IPS-15b (cell line): Measurements from ENCODE around the gene GRAMD1A.
A peak's percentile ranks its signal among the peaks of the same experiment; 100 is the strongest.

Experiments
- H3K27me3 ChIP-seq: one replicate; pipeline ENCODE4 v1.6.1; 2013; ENCODE audit warnings: low read length; ENCODE audit not compliant: control insufficient read depth, insufficient read depth
- H3K36me3 ChIP-seq: one replicate; pipeline ENCODE4 v1.6.1; 2013; ENCODE audit warnings: low read length; ENCODE audit not compliant: control insufficient read depth, insufficient read depth
- H3K4me1 ChIP-seq: one replicate; pipeline ENCODE4 v1.6.1; 2013; ENCODE audit warnings: mild to moderate bottlenecking, low read length; ENCODE audit not compliant: control insufficient read depth, insufficient read depth
- H3K4me3 ChIP-seq: one replicate; pipeline ENCODE4 v1.5.1; 2013; ENCODE audit warnings: low read depth, low read length
- H3K9ac ChIP-seq: one replicate; pipeline ENCODE4 v1.6.1; 2013; ENCODE audit warnings: low read depth, mild to moderate bottlenecking, low read length
- H3K9me3 ChIP-seq: one replicate; pipeline ENCODE4 v1.6.1; 2013; ENCODE audit warnings: mild to moderate bottlenecking, low read length; ENCODE audit not compliant: control insufficient read depth, insufficient read depth

Gene GRAMD1A

GRCh38 chr19:34999498-35000337 is at the start of gene GRAMD1A:
TSS of gene GRAMD1A (plus strand) at chr19:35000323. CDS start at chr19:35000479, 156 bp downstream.
- Histone ChIP-seq H3K36me3 (peaks cover 5% of the 10 kb centered on the region), H3K27me3 (no peaks in the 10 kb centered on the region), H3K9ac (peak within 1 kb of the TSS; percentile 97), H3K4me1 (peaks cover 16% of the 10 kb centered on the region), H3K9me3 (no peaks in the 10 kb centered on the region), H3K4me3 (peak within 1 kb of the TSS; percentile 92)

DNA sequence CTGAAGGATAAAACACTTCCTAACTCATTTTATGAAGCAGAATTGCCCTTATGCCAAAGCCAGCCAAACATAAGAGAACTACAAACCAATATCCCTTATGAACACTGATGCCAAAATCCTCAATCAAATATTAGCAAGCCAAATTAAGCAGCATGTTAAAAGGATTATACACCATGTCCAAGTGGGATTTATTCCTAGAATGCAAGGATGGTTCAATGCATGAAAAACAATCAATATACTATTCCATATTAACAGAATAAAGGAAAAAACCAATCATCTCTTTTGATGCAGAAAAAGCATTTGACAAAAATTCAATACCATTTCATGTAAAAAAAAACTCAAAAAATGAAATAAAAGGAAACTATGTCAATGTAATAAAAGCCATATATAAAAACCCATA is 47.0 kb upstream of the GRAMD1A start:
- H3K4me1 ChIP-seq = no peaks in the 10 kb centered on the region
- H3K9ac ChIP-seq = no peak overlapping the region
- peaks cover 12% of the 10 kb centered on the region for H3K36me3 ChIP-seq
- peaks cover 19% of the 10 kb centered on the region for H3K9me3 ChIP-seq
- H3K27me3 ChIP-seq = no peaks in the 10 kb centered on the region
- no peak overlapping the region for H3K4me3 ChIP-seq

GRCh38 chr19:34957830-34958751 is 42.0 kb upstream of the GRAMD1A start:
- H3K36me3 ChIP-seq = peaks cover 34% of the 10 kb centered on the region
- peaks cover 8% of the 10 kb centered on the region for H3K4me1 ChIP-seq
- no peak overlapping the region for H3K4me3 ChIP-seq
- H3K9me3 ChIP-seq = peaks cover 37% of the 10 kb centered on the region
- H3K27me3 ChIP-seq = peaks cover 6% of the 10 kb centered on the region
- no peak overlapping the region for H3K9ac ChIP-seq

- Histone ChIP-seq H3K9me3 (peaks cover 37% of the 10 kb centered on the region), H3K36me3 (peaks cover 34% of the 10 kb centered on the region), H3K27me3 (peaks cover 7% of the 10 kb centered on the region), H3K4me3 (no peak overlapping the region), H3K4me1 (peaks cover 8% of the 10 kb centered on the region), H3K9ac (no peak overlapping the region)
Observed at GRCh38 chr19:34959021-34959420, 41.1 kb upstream of the GRAMD1A start.

GRCh38 chr19:34960103-34960805 is 39.9 kb upstream of the GRAMD1A start:
- peaks cover 37% of the 10 kb centered on the region for H3K9me3 ChIP-seq
- H3K9ac ChIP-seq = no peak overlapping the region
- H3K27me3 ChIP-seq = peaks cover 7% of the 10 kb centered on the region
- peaks cover 34% of the 10 kb centered on the region for H3K36me3 ChIP-seq
- H3K4me3 ChIP-seq = no peak overlapping the region
- peaks cover 8% of the 10 kb centered on the region for H3K4me1 ChIP-seq

DNA sequence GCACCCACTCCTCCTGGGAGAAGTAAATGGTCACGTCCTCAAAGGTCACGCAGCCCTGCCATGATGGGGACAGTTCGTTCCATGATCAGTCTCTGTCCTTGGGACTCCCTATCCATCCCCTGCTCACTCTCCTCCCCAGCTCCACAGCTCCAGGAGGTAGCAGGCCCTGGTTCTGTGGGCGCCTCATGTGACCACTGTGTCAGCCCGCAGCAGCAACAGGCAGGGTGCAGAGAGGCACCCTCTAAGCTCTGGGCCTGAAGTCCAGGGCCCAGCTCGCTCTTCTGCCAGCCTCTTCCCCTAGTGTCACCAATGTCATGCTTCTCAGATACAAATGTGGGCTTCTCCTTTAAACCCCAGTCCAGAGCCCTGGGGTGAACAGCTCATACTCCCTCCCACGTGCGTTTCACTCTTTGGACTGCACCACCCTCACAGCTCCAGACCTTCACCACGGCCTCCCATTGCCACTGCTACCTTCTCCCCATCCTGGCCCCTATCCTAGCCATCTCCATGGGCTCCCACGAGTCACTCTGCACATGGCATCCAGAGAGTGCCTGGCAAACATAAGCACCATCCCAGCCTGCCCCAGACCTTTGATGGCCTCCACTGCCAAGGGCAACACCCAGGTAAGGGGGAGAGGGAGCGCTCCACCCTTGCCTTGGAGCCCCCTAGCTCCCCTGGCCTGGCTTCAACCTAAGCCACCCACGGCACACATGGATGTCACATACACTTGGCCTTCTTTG is 39.0 kb upstream of the GRAMD1A start:
- Histone ChIP-seq H3K9me3 (peaks cover 37% of the 10 kb centered on the region), H3K9ac (no peak overlapping the region), H3K36me3 (peaks cover 31% of the 10 kb centered on the region), H3K4me3 (no peak overlapping the region), H3K27me3 (peaks cover 7% of the 10 kb centered on the region), H3K4me1 (peaks cover 8% of the 10 kb centered on the region)

DNA sequence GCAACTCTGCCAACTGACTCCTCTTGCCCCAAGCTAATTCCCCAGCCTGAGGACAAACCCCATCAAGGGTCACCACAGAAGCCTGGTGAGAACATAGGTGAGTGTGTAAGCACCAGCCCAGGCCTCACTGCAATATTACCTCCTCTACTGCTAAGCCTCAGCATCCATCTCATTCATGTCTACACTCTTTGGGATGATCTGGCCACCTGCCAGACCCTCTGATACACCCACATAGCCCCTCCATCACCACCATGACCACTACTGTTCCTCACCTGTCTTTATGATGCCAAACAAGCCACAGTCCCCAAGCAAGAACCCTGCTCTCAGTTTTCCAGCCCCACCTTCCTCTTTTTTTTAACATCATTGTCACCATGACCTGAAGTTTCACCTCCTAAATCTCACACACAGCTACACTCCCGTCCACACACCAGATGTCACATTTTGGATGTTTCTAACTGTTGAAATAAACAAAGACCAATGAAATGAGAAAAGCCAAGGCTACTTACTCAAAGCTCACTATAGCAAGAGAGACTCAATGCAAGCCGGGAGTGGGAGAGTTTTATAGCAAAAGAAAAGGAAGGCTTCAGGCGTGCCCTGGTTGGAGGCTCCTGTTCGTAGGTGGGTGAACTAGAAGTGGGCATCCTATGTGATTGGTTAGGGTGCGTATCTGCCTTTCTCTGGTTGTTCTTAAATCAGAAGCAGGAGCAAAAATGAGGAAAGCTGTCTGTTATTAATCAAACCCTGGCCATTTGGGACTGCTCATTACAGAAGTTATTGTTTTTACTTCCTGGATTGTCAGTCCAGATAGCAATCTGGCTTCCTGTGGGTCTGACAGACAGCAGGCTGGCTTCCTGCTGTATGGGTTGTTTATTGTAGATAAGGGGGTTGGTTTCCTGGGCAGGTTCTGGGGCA is 38.1 kb upstream of the GRAMD1A start:
- H3K36me3 ChIP-seq = peaks cover 31% of the 10 kb centered on the region
- no peak overlapping the region for H3K9ac ChIP-seq
- peak overlapping the region; percentile 86 for H3K4me3 ChIP-seq
- H3K27me3 ChIP-seq = peaks cover 7% of the 10 kb centered on the region
- peaks cover 8% of the 10 kb centered on the region for H3K4me1 ChIP-seq
- peaks cover 29% of the 10 kb centered on the region for H3K9me3 ChIP-seq

GRCh38 chr19:34962687-34963572 is 37.2 kb upstream of the GRAMD1A start:
- H3K9me3 ChIP-seq = peaks cover 20% of the 10 kb centered on the region
- peaks cover 24% of the 10 kb centered on the region for H3K36me3 ChIP-seq
- H3K9ac ChIP-seq = peak overlapping the region; percentile 65
- peaks cover 7% of the 10 kb centered on the region for H3K27me3 ChIP-seq
- peaks cover 8% of the 10 kb centered on the region for H3K4me1 ChIP-seq
- peak overlapping the region; percentile 86 for H3K4me3 ChIP-seq

DNA sequence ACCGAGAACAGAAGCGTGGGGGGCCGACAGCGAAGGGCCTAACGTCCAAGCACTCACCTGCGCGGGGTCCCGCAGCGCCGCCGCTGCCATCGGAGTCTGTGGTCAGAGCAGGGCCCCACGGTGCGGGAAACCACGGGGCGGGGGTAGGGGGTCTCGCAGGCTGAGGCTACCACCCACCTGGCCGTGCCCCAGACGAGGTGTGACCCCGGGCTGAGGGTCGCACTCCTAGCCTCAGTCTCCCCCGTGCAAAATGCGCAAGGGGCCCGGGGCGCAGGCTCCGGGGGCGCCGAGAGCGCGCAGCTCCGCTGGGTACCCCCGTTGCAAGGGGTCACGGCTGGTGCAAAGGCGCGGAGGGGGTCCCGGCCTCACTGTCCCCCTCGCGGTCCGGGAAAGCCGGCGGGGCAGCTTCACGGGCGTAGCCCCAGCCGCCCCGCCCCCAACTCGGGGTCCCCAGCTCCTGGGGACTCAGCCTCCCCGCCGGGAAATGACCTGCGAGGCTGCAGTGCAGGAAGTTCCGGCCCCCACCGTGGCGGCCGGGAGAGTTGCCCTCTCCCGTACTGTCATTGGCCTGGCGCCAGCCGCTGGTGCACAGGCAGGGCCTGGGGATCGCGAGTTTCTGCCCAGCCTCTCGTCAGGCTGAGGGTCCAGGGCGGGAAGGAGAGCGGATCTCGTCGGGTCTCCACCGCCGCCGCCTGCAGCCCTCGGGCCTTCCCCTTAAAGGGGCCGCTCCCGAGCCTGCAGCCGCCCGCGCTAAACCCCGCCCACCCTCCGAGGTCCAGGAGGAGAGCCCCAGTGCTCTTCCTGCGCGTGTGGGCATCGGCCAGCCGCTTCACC is 36.3 kb upstream of the GRAMD1A start, which contains the start of gene ZNF792:
Gene ZNF792, minus strand, starts transcription at position 657 of the 834 bp plus-strand sequence. Its CDS starts 567 bp downstream, at position 90.
- H3K4me3 ChIP-seq = peak within 1 kb of the TSS; percentile 86
- H3K9me3 ChIP-seq = peaks cover 14% of the 10 kb centered on the region
- peaks cover 7% of the 10 kb centered on the region for H3K27me3 ChIP-seq
- peaks cover 8% of the 10 kb centered on the region for H3K4me1 ChIP-seq
- peaks cover 15% of the 10 kb centered on the region for H3K36me3 ChIP-seq
- peak within 1 kb of the TSS; percentile 65 for H3K9ac ChIP-seq
